Measurements from ENCODE around the gene PDZK1.
"Not testable (repeated sequence)": the region's sequence is repeated elsewhere in the genome, so short reads cannot be mapped to it uniquely, and the experiment has no call there.

Gene PDZK1

DNA sequence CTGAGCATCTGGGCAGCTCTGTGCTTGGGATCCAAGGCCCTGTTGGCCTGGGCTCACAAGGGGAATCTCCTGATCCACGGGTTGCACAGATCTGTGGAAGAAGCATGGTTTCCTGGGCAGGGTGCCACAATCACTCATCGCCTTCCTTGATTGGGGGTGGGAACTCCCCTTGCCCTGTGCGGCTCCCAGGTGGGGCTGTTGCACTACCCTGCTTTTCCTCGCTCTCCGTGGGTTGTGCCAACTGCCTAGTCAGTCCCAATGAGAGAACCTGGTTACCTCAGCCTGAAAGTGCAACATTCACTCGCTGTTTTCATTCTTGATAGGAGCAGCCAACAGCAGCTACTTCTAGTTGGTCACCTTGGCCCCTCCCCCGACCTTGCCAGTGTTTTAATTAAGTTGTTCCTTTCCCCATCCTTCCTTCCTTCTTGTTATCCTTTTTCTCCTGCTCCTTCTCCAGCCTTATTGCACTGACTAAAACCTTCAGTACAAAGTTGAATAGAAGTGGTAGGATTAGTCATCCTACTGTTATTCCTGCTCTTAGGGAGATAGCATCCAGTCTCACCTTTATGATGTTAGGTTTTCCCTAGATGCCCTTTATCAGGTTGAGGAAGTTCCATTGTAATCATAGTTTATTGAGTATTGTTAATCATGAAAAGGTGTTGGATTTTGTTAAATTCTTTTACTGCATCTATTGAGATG lies 50.8 kb downstream of the PDZK1 start:
- not testable (repeated sequence) for DNase-seq (ENCODE audit: low read depth)

DNA sequence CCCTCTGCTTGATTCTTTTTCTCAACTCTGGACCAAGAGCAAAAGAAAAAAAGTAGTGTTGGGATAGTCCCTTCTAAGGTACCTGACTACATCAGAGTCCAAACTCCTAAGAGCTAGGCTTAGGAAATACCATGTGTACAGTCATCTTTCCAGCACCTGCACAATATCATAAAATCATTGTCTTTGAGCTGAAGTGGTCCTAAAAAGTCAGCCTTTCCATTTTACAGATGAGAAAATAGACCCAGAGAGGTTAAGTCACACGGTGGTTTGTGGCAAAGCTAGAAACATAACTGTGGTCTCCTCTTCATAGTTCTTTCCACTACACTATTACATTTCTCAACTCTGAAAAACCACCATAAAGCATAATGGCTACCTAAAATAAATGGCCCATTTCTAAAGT lies 63.2 kb downstream of the PDZK1 start:
- not testable (repeated sequence) for DNase-seq (ENCODE audit: low read depth)

DNA sequence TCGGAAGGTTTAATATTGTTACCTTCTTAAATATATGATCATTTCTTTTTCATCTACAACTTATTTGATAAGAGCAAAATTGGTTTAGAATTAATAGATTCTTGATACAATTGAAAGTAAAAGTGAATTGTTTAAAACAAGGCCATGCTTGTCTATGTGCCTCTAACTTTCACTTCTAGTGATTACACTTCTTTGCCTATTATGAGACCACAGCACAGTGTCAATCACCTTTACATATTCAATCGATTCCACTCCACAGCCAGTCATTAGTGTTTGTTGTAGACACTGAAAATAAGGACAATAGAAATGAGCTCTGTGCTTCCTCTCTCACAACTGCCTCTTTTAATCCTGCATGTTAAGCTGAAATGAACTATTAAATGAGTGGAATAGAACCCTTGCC lies 65.3 kb downstream of the PDZK1 start:
- not testable (repeated sequence) for DNase-seq (ENCODE audit: low read depth)

- not testable (repeated sequence) for DNase-seq (ENCODE audit: low read depth)
Observed at GRCh38 chr1:145636237-145636636, 70.9 kb downstream of the PDZK1 start.

DNA sequence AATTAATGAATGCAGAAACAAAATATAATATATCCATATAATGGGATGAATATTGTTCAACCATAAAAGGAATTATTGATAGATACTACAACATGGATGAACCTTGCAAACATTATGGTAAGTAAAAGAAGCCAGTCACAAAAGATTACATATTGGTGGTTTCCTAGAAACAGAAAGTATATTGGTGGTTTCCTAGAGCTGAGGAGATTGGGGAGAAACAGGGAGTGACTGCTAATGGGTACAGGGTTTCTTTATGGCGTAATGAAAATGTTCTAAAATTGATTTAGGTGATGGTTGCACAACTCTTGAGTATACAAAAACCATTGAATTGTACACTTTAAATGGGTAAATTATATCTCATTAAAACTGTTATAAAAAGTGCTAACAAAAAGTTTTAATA lies 85.0 kb downstream of the PDZK1 start:
- DNase-seq (ENCODE audit: low read depth), result not testable (repeated sequence)

All from fibroblast of the conjunctiva (primary cell).